Upper lobe of left lung (tissue), 4 donors: ENCODE data around the gene PRXL2B.

Source experiments
- EP300 ChIP-seq, 4 donors: sonication (generic); formaldehyde crosslinking; IDR thresholded peaks; one replicate each; pipeline ENCODE4 v1.5.1; 2017; ENCODE audit warnings: antibody characterized with exemption in 4 of 4, control low read depth in 2 of 4
- POLR2A ChIP-seq, 4 donors: fragments of 450-650 bp; IDR thresholded peaks; one replicate each; pipeline ENCODE4 v1.5.1; 2016 to 2017; ENCODE audit warnings: antibody characterized with exemption in 4 of 4, mild to moderate bottlenecking in 2 of 4
- POLR2AphosphoS5 ChIP-seq, 2 donors: sonication (generic); formaldehyde crosslinking; IDR thresholded peaks; one replicate each; pipeline ENCODE4 v1.5.1; 2017; ENCODE audit warnings: antibody characterized with exemption in 2 of 2
- TF ChIP-seq, protein P1 (sequence below), 6 experiments: fragments of 450-650 bp in 4 of 6; fragments of 200-600 bp in 2 of 6; sonication (generic) in 2 of 6; IDR thresholded peaks; one replicate each; pipeline ENCODE4 v1.5.1; 2016 to 2019; ENCODE audit warnings: antibody characterized with exemption in 6 of 6

DNA sequence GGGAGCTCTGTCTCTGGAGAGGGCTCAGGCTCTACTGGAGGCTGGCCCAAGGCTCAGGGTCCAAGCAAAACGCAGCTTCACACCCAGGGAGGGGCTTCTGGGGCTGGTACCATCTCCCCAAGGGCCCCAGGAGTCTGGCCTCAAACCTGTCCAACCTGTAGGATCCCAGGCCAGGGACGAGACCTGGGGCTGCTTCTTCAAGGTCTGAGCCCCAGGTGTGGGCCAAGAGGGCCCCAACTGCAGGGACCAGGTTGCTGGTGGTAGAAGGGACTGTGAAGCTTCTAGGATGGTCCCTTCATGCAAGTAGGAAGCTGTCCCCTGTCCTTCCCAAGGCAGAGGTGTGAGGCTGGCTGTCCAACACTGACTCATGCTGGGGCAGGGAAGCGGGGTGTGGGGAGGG, 54.0 kb downstream of the PRXL2B start:
- TF ChIP-seq, protein P1, sequence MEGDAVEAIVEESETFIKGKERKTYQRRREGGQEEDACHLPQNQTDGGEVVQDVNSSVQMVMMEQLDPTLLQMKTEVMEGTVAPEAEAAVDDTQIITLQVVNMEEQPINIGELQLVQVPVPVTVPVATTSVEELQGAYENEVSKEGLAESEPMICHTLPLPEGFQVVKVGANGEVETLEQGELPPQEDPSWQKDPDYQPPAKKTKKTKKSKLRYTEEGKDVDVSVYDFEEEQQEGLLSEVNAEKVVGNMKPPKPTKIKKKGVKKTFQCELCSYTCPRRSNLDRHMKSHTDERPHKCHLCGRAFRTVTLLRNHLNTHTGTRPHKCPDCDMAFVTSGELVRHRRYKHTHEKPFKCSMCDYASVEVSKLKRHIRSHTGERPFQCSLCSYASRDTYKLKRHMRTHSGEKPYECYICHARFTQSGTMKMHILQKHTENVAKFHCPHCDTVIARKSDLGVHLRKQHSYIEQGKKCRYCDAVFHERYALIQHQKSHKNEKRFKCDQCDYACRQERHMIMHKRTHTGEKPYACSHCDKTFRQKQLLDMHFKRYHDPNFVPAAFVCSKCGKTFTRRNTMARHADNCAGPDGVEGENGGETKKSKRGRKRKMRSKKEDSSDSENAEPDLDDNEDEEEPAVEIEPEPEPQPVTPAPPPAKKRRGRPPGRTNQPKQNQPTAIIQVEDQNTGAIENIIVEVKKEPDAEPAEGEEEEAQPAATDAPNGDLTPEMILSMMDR (IDR thresholded peaks at IDR 0.05): no peak
- TF ChIP-seq POLR2AphosphoS5 (IDR thresholded peaks at IDR 0.05) (no peak), POLR2A (IDR thresholded peaks at IDR 0.05) (no peak), EP300 (IDR thresholded peaks at IDR 0.05) (no peak)
